Left lobe of liver (tissue), 2 donors: ENCODE results near the gene VPS45. TPM values are rescaled to one million over a fixed set of nuclear protein-coding genes. Genes with fewer than 3 reads are reported as not detected.

Experiments
- ATAC-seq: fragments of 200-7000 bp; cut with Tn5 transposase; one replicate; pipeline ENCODE4 v1.9.1; 2020; ENCODE audit warnings: mild to moderate bottlenecking, moderate library complexity
- DNase-seq: peaks from one replicate; pipeline ENCODE4 v3.0.0-alpha.2; 2020; ENCODE audit warnings: low spot score
- total RNA-seq: library from RNA; stranded (reverse); gene quantifications from one replicate; pipeline ENCODE4 v1.2.1, GENCODE V29; 2021
- donor health status: DM: no; HTN: no; CAD: no; lungs with moderate emphysema.
- donor health status: DM: no; HTN: yes; CAD: no.

VPS45 gene
- total RNA-seq, 1 donor from 2014 or later, result 12.3 TPM

- no peak for DNase-seq
- no peak for ATAC-seq
These were observed 88.0 kb downstream of the VPS45 start for GRCh38 chr1:150155413-150156071.

- no peak for ATAC-seq
- DNase-seq, result no peak
These were observed 89.5 kb downstream of the VPS45 start for GRCh38 chr1:150156868-150157603.

GRCh38 chr1:150159550-150159949, 92.0 kb downstream of the VPS45 start:
- no peak for DNase-seq
- peak; percentile 12 for ATAC-seq

GRCh38 chr1:150160964-150161621, 93.5 kb downstream of the VPS45 start:
- ATAC-seq (no peak), DNase-seq (no peak)

- ATAC-seq, result no peak
- no peak for DNase-seq
These were observed 94.4 kb downstream of the VPS45 start for GRCh38 chr1:150161747-150162581.

GRCh38 chr1:150162582-150162861, 94.9 kb downstream of the VPS45 start:
- ATAC-seq (no peak), DNase-seq (no peak)

- DNase-seq, result peak; percentile 56
These were observed 95.5 kb downstream of the VPS45 start for GRCh38 chr1:150162862-150163706.

GRCh38 chr1:150164224-150164623, 96.6 kb downstream of the VPS45 start:
- ATAC-seq (peak; percentile 22), DNase-seq (no peak)

More at GRCh38 chr1:150162862-150163706, 95.5 kb downstream of the VPS45 start:
- peak; percentile 68 for ATAC-seq

- DNase-seq (no peak), ATAC-seq (no peak)
These were observed 97.2 kb downstream of the VPS45 start for GRCh38 chr1:150164779-150165178.

- ATAC-seq (peak; percentile 65), DNase-seq (no peak)
These were observed 98.3 kb downstream of the VPS45 start for GRCh38 chr1:150165622-150166612.

- DNase-seq (peak; percentile 61), ATAC-seq (peak; percentile 80)
These were observed 101.5 kb downstream of the VPS45 start for GRCh38 chr1:150168960-150169601.

GRCh38 chr1:150171801-150172200, 104.2 kb downstream of the VPS45 start:
- no peak for DNase-seq
- ATAC-seq, result no peak

GRCh38 chr1:150173141-150173585, 105.6 kb downstream of the VPS45 start:
- DNase-seq (no peak), ATAC-seq (peak; percentile 65)

GRCh38 chr1:150176593-150176992, 109.0 kb downstream of the VPS45 start:
- ATAC-seq, result no peak
- DNase-seq, result no peak

GRCh38 chr1:150178548-150178947, 111.0 kb downstream of the VPS45 start:
- DNase-seq (no peak), ATAC-seq (no peak)

- no peak for DNase-seq
- ATAC-seq, result no peak
These were observed 112.3 kb downstream of the VPS45 start for GRCh38 chr1:150179867-150180266.

GRCh38 chr1:150180474-150180873, 112.9 kb downstream of the VPS45 start:
- no peak for ATAC-seq

GRCh38 chr1:150182247-150182646, 114.7 kb downstream of the VPS45 start:
- DNase-seq (no peak), ATAC-seq (no peak)

More at GRCh38 chr1:150180474-150180873, 112.9 kb downstream of the VPS45 start:
- no peak for DNase-seq
